ENCODE results near the gene MAD1L1.

MAD1L1 gene

DNA sequence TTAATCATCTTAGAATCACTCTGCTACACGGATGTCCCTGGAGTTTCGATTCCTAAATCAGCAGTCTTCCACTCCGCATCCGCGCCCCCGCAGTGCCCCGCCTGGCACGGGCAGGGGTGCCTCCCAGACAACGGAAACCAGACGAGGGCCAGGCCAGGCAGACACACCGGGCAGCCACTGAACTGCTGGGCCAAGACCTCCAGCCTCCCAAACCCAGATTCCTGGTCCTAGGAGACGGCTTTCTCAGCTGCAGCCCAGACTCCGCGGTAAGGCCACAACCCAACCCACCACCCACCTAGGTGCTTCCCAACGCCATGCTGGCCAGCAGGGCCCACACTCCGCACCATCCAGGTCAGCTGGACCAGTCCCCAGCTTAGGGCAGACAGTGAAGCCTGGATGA, 33.2 kb downstream of the MAD1L1 start:
- no peak for FAIRE-seq

DNA sequence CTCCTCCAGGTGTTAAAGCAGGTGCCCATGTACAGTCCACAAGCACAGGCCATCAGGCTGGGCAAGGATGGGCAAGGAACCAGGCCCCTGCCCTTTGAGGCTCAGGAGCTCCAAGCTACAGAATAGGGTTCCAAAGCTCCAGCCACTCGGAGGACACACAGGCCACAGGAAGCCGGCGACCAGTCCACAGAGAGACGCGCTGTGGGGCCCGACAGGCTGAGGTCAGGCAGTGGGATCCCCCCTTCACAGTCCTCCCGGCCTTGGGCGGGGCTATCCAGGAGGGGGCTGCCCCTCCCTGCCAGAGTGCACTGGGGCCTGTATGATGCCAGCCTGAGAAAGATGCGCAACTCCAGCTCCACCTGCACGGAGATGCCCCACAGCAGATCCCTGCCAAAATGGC, 34.0 kb downstream of the MAD1L1 start:
- no peak for FAIRE-seq

DNA sequence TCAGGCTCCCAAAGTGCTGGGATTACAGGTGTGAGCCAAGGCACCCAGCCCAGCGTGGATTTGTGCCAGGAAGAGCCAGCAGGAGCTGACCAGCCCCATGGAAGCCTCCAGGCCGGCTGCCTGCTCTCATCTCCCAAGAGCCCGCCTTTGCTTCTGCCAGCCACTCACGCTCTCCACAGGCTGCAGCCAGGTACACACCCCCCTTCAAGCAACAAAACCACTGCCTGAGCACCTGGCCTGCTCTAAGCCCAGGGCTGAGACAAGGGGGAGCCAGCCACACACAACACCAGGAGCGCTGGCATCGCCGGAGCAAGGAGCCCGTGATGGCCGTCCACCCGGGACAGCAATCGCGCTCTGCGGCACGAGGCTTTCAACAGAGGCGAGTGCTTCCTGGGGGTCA, 34.5 kb downstream of the MAD1L1 start:
- FAIRE-seq, result no peak

DNA sequence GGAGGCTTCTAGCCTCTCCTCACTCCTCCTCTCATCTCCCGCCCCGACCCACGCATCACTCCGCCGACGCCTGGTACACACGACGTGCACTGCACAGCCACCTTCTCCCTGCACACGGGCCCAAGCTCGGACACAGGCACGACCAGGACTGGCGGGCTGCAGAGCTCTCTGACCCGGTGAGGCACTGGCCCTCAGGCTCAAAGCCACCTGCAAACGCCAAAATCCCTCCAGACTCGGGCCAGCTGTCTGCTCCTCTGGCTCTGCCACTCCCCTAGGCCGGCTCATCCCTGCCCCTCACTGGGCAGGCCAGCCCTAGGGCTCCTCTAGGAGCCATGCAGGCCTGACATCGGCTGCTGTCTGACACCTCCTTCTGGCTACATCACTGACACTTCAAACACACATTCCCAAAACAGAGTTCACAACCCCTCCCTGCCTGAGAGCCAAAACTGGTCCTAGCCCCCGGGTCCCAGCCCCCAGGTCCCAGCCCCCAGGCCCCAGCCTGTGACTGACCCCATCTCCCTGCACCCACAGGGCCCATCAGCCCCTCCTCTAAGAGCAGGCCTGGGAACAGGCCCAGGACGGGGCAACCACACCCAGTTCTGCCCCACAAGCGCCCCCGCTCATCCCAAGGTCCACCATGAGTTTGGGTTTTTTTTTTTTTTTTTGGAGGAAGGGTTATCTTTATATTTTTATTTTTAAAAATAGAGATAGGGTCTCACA, 35.1 kb downstream of the MAD1L1 start:
- FAIRE-seq, result no peak

DNA sequence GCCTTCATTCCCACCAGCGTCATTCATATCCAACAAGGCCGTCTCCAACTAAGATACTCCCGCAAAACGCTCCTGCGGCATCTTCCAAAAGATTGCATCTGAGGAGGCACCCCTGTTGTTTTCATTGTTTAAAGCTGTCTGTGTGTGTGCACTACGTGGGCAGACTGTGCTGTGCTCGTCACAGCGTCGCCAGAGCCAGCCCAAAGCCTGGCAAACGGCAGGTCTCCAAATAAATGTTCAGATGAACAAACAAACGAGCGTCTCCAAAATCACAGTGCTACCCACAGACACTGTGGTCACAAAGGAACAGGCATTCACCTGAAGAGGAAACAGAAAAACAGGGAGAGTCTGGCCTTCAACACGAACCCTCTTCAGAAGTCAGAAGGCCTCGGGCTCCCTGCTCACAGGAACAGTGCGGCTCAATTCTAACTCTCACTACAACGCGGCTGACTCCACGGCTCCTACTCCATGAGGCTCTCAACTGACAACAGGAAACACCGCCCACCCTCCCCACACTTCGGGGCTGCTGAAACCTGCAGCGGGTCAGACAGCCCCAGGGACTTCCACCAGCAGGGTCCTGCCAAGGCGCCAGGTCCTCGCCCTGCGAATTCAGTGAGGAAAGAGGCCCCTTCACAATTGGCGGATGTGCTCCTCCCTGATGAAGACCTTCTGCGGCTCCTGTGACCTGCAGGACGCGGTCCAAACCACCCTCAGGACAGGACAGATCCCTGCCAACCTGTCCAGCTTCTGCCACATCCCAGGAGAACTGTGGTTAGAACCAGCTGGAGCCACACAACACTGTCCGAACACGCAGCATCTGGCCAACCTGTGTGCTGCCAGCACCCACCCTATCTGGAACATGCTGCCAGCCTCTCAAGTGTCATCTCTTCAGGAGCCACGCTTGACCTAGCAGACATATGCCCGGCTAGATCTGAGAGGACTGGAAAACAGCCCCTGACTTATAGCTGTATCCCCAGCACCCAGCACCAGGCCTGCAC, 36.1 kb downstream of the MAD1L1 start:
- FAIRE-seq, result no peak

DNA sequence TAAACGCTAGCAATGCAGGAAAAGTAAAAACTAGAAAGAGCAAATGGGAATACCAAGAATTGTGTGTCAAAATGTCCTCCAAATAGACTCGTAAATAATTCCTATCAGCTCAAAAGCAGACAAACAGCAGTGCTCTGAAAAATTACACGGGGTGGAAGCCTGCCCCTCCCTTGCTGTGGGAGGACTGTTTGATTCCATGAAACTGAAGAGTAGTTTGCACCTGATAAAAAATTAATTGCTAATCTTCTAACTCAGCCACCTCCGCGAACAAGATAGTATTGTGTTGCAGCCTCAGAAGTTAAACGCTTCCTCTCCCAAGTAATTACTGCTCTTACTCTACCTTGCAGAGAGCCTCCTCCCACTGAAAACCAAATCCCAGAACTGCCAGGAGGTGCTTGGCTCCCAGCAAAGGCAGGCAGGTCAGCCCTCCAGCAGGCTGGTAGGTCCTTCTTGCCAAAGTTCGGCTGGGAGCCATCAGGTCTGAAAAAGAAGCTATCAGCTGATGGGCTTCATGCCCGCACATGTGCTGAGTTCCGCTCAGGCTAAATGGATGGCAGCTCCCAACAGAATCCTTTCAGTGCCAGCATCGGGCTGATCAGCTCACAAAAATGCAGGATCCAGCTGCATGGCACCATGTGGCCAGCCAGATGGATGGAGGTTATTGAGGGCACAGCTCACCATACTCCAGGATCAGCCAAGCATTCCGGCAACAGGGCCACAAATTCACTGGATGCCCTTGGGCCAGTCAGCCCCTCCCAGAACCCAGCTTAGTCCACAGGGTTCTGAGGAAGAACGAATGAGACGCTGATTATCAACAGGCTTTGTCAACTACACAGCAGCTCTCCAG, 37.1 kb downstream of the MAD1L1 start:
- no peak for FAIRE-seq

DNA sequence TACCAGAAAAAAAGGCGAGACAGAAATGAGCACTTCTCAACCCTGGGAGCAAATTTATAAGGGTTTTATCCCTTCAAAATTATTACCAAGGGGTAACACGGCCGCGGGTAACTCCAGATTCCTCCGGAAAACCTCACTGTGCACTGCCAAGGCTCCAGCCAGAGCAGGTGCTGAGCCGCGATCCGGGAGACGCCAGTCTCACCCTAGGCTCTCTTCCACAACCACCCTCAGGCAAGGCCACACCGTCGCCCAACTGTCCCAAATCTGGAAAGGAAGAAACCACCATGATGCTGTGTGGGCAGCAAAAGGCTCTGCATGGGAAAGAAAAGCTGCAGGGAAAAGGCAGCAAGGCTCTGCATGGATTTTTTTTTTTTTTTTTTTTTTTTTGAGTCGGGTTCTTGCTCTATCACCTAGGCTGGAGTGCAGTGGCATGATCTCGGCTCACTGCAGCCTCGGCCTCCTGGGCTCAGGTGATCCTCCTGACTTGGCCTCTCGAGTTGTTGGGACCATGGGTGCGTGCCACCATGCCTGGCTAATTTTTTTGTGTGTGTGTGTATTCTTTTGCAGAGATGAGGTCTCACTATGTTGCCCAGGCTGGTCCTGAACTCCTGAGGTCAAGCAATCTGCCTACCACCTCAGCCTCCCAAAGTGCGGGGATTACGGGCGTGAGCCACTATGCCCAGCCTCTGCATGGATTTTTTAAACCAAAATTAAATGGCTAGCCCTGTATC, 39.0 kb downstream of the MAD1L1 start:
- FAIRE-seq, result no peak

DNA sequence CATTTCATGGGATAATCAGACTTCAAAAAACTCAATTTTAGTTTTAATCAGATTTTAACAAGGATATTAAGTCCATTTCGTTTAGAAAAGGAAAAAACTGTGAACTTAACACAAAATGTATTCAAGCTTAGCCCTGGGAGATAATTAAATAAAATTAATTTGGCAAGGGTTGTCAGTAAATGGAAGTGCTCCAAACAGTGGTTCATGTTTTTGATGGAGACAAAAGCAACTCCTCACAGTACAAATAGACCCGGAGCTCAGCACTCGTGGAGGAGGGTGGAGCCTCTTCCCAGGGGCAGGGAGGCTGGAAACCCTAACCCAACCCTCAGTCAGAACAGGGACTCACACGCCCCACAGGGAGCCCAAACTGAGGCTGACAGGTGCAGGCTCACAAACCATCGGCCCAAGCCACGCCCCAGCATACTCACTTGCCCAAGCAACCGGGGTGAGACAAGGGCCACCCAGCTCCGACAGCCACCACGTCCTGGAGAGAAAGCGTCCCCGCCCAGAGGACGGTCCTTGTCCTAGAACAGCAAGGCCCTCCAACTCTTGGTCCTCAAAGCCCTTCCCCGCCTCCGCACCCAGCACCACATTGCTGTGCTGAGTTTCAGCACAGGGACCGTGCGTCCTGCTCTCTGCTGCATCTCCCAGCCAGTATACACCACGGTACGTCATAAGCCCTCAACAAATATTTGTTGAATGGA, 39.8 kb downstream of the MAD1L1 start:
- FAIRE-seq, result no peak

DNA sequence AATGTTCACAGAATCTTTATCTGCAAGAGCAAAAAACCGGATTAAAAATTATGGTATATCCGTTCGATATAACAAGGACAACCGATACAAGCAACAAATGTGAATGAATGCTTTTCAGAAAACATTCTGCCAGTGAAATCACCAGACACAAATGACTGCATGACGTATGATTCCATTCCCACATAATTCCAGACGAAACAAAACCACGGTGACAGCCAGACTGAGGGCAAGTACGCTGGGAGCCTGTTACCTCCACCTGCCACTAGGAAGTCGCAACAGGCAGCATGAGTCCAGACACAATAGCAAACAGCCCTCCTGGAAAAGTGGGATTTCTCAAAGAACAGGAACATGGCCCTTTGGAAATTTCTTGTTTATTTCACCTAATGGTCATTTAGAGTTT, 41.7 kb downstream of the MAD1L1 start:
- FAIRE-seq, result no peak

DNA sequence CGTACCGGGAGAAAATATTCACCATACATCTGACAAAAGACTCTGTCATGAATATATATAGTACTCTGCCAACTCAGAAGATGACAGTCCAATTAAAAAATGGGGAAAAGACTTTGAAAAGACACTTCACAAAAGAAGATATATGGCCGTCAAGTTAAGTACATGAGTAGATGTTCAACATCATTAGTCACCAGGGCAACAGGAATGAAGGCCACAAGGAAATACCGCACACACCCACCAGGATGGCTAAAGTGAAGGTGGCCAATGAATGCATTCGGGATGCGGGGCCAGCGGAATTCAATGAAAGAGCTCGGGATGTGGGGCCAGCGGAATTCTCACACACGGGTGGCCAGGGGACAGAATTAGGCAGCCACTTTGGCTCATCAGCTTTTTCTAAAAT, 42.2 kb downstream of the MAD1L1 start:
- FAIRE-seq, result no peak

DNA sequence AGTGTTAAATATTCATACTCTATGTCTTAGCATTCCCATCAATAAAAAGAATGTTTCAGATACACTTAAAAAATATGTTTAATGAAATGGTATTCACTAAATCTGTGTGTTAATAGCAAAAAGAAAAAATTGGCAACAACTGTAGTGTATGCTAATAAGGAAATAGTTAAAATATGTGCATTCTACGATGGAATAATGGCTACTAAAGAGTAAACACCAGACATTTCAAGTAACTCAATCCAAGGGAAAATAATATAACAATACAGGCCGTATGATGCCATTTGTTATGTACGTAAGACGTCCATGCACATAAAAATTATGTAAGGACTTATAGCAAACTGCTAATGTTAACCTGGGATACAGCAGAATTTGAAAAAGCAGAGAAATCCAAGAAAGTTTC, 46.6 kb downstream of the MAD1L1 start:
- FAIRE-seq, result no peak

DNA sequence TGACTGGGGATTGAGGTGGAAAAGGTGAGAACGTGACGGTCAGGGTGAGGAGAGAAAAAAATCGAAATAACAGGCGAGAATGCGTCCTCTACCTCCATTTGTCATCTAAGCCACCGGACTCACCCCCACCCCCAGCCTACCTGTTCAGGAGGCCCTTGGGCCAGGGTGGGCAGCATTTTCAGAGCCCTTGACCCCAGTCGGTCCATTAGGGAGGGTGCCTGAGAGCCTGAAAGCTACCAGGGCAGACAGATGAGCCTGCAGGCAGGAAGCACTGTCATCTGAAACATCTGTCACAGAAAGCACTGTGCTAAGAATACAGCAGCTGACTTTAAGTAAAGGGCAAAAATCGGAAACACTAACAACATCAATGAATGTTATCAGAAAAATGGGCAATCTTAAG, 47.0 kb downstream of the MAD1L1 start:
- FAIRE-seq, result no peak

DNA sequence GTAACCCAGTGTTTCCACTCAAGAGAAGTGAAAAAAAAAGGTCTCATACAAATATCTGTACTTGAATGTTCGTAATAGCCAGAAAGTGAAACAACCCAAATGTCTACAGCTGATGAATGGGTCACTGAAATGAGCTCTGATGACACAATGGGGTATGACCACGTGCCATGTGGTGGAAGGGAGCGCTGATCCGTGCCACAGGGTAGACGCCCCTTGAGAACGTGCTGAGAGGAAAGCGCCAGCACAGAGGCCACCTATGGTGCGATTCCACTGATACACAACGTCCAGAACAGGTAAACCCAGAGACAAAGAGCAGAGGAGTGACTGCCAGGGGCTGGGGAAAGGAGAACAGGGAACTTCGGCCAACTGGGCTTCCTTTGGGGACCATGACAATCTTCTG, 50.3 kb downstream of the MAD1L1 start:
- no peak for FAIRE-seq

DNA sequence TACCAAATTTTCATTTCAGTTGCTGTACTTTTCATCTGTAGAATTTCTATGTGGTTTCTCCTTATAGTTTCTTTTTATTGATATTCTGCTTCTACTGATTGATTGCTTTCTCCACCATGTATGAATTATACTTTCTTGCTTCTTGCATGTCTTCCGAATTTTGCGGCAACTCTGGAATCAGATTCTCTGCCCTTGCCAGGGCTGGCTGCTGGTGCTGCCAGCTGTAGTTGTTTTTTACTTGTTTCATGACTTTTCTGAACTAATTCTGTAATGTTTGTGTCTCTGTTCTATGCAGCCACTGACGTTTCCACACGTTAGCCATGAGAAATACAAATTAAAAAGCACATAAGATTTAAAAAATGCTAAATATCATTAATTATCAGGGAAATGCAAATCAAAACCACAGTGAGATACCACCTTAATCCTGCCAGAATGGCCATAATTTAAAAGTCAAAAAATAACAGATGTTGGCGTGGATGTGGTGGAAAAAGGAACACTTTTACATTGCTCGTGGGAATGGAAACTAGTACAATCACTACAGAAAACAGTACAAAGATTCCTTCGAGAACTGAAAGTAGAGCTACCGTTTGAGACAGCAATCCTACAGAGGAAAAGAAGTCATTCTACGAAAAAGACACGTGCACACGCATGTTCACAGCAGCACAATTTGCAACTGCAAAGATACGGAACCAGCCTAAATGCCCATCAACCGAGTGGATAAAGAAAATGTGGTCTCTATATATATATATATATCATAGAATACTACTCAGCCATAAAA, 51.5 kb downstream of the MAD1L1 start:
- no peak for FAIRE-seq

DNA sequence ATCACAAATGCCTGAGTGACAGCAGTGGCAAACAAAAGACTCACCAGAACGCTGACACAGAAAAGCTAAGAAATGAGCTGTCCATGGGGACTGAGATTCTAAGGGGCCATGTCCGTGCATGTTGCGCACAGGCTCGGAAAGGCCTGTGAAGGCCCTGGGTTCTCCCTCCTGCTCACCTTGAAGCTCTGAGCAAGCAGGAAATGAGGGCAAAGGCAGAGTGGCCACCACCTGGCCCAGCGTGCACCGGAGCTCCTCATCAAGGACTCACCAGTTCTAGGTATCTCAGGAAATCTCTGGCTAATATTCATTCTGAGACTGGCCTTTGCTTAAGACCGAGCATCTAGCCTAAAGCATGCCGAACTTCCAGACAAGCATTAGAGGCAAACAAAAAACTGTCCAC, 52.7 kb downstream of the MAD1L1 start:
- no peak for FAIRE-seq

DNA sequence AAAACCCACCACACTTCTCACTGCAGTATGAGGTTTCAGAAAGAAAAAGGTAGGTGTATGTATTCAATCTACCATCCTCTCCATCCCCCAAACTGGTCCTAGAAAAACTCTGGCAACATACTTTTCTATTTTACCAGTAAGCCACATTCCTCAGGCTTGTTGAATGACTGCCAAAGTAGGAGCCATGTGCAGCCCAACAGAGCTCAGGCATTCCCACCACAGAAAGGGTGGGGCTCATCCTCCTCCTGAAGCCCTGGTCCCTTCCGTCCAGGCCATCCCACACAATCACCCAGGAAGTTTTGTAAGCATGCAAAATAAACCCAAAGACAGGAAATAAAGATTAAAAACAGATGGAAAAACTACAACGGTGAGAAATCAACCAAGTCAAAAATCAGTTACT, 57.2 kb downstream of the MAD1L1 start:
- FAIRE-seq, result no peak

DNA sequence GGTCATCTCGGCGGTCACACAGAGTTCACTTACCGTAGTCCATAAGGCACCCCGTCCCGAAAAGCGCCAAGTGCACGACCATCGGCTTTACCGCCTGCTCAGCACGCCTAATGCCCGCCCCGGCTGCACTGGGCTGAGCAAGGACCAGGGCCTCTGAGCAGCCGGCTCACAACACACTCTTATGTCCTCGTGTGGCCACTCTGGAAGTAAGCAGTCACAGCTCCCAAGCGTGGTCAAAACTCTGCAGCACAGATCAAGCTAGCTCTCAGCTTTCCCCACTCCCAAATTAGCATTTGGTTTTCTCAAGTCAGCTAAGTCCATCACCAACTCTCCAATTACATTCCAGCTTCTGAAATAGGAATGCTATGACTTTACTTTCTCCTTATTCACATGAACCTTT, 57.7 kb downstream of the MAD1L1 start:
- FAIRE-seq, result no peak

DNA sequence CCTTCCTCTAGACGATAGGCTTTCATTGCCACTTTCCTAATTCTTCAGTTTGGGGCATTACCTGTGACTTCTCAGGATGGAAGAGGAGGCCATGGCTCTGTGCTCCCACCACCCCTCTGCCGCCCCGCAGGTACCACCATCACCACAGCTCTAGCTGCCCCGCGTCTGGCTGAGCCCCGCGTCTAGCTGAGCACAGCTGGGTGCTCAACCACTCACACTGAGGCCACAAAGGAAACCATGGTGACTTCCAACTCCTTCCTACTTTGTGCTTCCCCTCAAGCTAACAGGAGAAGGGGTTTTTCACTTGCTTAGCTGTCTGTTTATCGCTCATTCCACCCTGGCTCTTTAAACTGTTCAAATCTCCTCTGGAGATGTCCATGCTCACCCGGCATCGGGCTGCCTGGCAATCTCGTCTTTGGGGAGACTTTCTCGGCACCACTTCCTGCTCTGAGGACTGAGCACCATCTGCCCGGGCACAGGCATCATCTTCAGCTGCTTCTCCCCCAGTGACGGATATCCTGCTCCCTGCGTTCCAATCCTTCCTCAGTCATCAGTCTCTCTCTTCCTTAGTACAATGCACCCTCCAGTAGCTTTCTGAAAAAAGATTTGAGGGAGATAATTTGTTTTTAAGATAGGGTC, 59.4 kb downstream of the MAD1L1 start:
- no peak for FAIRE-seq

DNA sequence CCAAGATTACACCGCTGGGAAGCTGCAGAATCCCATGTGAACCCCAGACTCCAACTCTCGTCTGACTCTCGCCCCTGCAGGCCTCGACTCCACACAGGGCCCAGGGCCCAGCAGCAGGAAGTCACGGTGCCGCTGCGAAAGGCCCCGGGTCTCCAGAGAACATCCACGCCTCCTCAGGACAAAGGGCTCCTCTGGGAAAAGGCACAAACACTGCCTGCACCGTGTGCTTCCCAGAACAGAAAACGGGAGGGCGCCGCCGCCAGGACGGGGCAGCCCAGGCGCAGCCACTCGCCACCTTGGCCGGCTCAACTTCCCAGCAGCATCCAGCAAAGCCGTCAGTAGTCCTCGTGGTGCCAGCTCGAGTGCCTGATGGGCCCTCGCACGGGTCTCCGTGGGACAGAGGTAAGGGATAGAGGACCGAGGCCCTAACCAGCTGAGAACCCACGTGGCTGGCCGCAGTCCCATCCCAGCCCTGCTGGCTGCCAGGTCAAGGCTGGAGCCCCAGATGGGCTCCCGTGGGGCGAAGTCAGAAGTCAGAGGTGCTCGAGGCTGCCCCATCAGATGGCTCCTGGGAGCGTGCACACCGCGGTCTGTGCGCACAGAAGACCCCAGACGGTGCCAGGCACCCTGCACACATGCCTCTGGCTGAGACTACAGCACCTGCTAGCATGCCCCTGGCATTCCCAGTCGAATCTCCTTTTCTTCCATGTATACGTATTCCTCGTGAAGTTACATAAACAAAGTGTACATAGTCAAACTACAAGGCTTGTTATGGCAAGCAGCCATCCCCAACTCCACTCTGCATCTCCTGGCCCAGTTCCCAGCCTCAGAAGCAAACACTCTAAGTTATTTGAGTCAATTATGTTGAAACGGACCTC, 60.2 kb downstream of the MAD1L1 start:
- FAIRE-seq, result no peak

DNA sequence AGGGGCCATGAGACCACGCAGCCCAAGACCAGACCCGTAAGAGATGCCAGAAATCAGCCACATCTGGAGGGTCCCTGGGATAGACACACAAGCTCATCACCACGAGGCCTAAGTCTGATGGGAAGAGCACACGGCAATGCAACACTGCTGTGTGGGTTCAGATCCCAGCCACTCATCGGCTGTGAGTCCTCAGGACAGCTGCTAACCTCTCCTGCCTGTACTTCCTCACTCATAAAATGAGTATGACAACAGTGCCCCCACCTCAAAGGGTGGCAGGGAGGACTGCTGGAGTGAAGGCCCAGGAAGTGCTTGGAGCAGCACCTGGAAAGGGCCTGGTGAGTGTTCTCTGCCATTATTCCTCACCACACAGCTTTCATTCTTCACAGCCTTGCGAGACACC, 60.9 kb downstream of the MAD1L1 start:
- FAIRE-seq, result no peak

Measured in TTC549 (cell line).